Neutrophil (primary cell): Measurements from ENCODE around the gene MCTP2.

Experiments used
- H3K27ac ChIP-seq: fragments of 200-600 bp; sonication (generic); 2 replicates; pipeline ENCODE4 v1.5.1; 2016; ENCODE audit warnings: mild to moderate bottlenecking, moderate library complexity
- H3K27me3 ChIP-seq: fragments of 200-600 bp; sonication (generic); 2 replicates; pipeline ENCODE4 v1.6.0; 2016; ENCODE audit warnings: mild to moderate bottlenecking
- H3K36me3 ChIP-seq: fragments of 200-600 bp; sonication (generic); 2 replicates; pipeline ENCODE4 v1.5.1; 2017
- H3K4me1 ChIP-seq, 2 experiments: fragments of 200-600 bp in 1 of 2; sonication (generic) in 1 of 2; 1 replicate in 1 of 2; 2 replicates in 1 of 2; pipeline versions ENCODE4 v1.5.1 to v1.6.1; 2013 to 2016; ENCODE audit warnings: low read depth in 1 of 2, low read length in 1 of 2, mild to moderate bottlenecking in 1 of 2, moderate library complexity in 1 of 2; ENCODE audit not compliant: control insufficient read depth in 1 of 2, insufficient read depth in 1 of 2
- H3K4me3 ChIP-seq, 2 experiments: fragments of 200-600 bp in 1 of 2; sonication (generic) in 1 of 2; 1 replicate in 1 of 2; 2 replicates in 1 of 2; pipeline ENCODE4 v1.5.1; 2013 to 2016; ENCODE audit warnings: low read depth in 1 of 2, low read length in 1 of 2, mild to moderate bottlenecking in 1 of 2, moderate library complexity in 1 of 2
- H3K9me3 ChIP-seq: fragments of 200-600 bp; sonication (generic); 2 replicates; pipeline ENCODE4 v1.5.1; 2016
- TF ChIP-seq, protein P1 (sequence below): fragments of 200-600 bp; sonication (generic); IDR thresholded peaks from 2 replicates; pipeline ENCODE4 v1.5.1; 2016; ENCODE audit warnings: antibody characterized with exemption

The MCTP2 gene

DNA sequence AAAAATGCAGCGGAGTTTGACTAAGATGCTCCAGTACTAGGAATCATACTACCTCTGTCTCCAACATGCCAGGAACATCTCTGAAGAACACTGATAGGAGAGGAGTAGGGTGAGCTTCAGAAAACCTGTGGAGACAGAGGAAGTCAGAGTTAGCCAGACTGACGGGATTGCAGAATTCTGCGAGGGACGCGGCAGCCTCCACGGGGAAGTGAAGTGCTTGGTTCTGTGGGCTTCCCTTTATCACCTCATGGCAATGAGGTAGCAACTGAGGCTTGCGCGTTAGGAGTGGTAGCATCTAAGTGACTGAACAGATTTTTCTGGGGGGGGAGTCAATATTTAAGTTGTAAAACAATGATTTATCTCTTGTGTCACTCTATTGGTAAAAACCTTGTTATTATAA, 226.3 kb downstream of the MCTP2 start:
- Histone ChIP-seq H3K27me3 (no peaks in the 10 kb centered on the region), H3K4me3 (no peak overlapping the region), H3K4me1 (no peaks in the 10 kb centered on the region), H3K27ac (no peak overlapping the region), H3K9me3 (no peaks in the 10 kb centered on the region), H3K36me3 (peaks cover 82% of the 10 kb centered on the region)
- TF ChIP-seq, protein P1, sequence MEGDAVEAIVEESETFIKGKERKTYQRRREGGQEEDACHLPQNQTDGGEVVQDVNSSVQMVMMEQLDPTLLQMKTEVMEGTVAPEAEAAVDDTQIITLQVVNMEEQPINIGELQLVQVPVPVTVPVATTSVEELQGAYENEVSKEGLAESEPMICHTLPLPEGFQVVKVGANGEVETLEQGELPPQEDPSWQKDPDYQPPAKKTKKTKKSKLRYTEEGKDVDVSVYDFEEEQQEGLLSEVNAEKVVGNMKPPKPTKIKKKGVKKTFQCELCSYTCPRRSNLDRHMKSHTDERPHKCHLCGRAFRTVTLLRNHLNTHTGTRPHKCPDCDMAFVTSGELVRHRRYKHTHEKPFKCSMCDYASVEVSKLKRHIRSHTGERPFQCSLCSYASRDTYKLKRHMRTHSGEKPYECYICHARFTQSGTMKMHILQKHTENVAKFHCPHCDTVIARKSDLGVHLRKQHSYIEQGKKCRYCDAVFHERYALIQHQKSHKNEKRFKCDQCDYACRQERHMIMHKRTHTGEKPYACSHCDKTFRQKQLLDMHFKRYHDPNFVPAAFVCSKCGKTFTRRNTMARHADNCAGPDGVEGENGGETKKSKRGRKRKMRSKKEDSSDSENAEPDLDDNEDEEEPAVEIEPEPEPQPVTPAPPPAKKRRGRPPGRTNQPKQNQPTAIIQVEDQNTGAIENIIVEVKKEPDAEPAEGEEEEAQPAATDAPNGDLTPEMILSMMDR: no peak

DNA sequence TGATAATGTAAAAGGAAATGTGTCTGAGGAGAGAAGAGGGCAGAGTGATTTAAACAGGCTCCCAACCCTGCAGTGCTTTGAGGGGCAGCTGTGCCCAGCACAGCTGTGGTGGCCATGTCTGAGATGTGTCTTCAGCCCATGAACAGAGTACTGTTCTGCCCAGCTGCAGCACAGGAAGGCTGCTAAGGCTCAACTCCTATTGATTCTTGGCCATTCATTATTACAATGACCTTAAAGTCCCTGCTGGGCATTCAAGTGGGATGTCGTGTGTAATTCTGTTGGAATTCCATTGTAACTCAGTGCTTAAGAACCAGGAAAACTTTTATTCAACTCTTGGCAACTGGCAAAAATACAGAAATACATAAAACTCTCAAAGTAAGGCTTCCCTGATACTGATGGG, 229.3 kb downstream of the MCTP2 start:
- H3K27ac ChIP-seq: no peak overlapping the region
- H3K4me1 ChIP-seq: no peaks in the 10 kb centered on the region
- TF ChIP-seq, protein P1: no peak
- H3K36me3 ChIP-seq: peaks cover 60% of the 10 kb centered on the region
- H3K4me3 ChIP-seq: no peak overlapping the region
- H3K27me3 ChIP-seq: no peaks in the 10 kb centered on the region
- H3K9me3 ChIP-seq: no peaks in the 10 kb centered on the region

DNA sequence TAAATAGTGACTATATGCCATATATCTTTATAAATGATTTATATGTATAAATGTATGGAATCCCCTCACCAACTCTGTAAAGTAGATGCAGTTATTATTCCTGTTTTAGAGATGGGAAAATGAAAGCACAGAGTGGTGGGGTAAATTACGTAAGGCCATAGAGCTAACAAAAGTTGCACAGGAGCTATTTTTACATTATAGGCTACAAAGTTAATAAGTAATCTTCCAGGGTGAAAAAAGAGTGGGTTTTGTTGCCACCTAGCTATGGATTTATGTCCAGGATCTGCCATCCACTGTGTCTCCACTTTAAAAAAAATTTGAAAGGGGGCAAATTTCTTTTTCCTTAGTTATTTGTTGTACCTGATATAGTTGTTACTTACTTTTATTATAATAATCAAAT, 235.7 kb downstream of the MCTP2 start:
- Histone ChIP-seq H3K27me3 (no peaks in the 10 kb centered on the region), H3K36me3 (peaks cover 52% of the 10 kb centered on the region)
- TF ChIP-seq, protein P1: no peak

DNA sequence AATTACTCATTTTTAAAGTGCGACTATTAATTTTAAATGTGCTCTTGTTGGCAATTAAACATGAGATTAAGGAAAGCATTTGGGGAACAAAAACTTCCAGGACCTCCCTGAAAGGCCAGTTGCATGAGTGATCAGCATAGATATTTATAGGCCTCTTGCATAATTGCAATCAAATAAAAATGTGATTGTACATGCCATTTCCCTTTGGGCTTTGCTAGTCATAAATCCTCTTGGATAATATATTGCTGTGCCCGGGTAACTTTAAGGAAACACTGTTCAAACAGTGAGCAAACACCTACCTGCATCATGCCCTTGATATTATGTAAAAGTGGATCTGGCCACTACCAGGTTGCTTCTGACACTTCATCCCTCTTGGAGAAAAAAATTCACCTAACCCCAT, 239.1 kb downstream of the MCTP2 start:
- peaks cover 76% of the 10 kb centered on the region for H3K36me3 ChIP-seq
- no peaks in the 10 kb centered on the region for H3K27me3 ChIP-seq
- H3K27ac ChIP-seq: no peak overlapping the region
- TF ChIP-seq, protein P1: no peak
- H3K4me3 ChIP-seq: no peak overlapping the region
- no peaks in the 10 kb centered on the region for H3K4me1 ChIP-seq
- no peaks in the 10 kb centered on the region for H3K9me3 ChIP-seq

More for the DNA sequence above, 235.7 kb downstream of the MCTP2 start:
- H3K27ac ChIP-seq: no peak overlapping the region
- H3K9me3 ChIP-seq: no peaks in the 10 kb centered on the region
- H3K4me3 ChIP-seq: no peak overlapping the region
- no peaks in the 10 kb centered on the region for H3K4me1 ChIP-seq

DNA sequence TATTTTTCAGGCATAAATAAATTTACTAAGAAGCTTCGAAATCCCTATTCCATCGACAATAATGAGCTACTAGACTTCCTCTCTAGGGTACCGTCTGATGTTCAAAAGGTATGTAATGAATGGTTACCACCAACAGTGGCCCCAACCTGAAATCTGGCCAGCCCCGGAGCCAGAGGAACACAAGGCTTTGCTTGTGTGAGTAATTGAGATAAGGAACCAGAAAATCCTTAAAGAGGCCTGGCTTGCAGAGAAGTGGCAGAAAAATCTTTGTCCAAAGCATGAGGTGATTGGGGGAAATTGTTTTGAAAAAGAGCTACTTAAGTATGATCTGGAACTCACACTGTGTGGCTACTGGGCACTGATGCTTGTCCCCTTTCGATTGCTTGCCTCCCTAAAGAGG, 245.3 kb downstream of the MCTP2 start:
- TF ChIP-seq, protein P1: no peak
- Histone ChIP-seq H3K27me3 (no peaks in the 10 kb centered on the region), H3K4me1 (no peaks in the 10 kb centered on the region), H3K27ac (no peak overlapping the region), H3K36me3 (peaks cover 97% of the 10 kb centered on the region), H3K4me3 (no peak overlapping the region), H3K9me3 (no peaks in the 10 kb centered on the region)

DNA sequence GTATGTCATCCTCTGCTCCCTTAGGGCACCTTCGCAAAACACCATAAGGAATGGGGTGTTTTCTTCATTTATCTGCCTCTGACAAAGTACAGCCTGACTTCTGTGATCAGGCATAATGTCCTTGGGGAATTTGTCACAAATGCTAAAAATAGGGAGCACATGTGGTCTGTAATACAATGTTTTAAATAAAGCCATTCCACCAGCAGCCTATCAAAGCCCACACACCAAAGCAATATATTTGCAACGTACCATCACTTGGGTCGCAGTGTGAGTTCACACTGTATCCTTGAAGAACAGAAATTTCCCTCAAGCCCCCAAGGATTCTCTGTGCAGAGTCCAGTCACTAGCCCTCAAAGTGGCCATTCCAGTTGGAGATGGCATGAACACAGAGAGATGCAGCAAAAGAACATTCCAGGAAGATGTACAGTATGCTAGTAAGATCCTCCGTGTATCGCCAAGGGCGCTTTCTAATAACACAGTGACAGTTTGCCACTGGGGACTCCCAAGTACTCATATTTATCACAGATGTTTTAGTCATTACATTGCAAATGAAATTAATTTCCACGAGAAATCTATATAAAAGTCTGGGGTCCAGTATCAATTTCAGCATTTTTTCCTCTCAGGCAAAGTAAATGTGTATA, 246.7 kb downstream of the MCTP2 start:
- Histone ChIP-seq H3K27me3 (no peaks in the 10 kb centered on the region), H3K27ac (no peak overlapping the region), H3K36me3 (peaks cover 98% of the 10 kb centered on the region), H3K4me1 (no peaks in the 10 kb centered on the region), H3K4me3 (no peak overlapping the region), H3K9me3 (no peaks in the 10 kb centered on the region)
- TF ChIP-seq, protein P1: no peak
